Panc1 (cell line): ENCODE results near the gene HHAT.

Experiments
- POLR2AphosphoS5 ChIP-seq: IDR thresholded peaks from 2 replicates; pipeline ENCODE4 v1.6.1; 2012; ENCODE audit warnings: mild to moderate bottlenecking, low read depth, low read length, moderate library complexity
- SIN3A ChIP-seq: IDR thresholded peaks from 2 replicates; pipeline ENCODE4 v1.6.1; 2012; ENCODE audit warnings: low read depth, mild to moderate bottlenecking, low read length, moderate library complexity, borderline replicate concordance; ENCODE audit not compliant: insufficient read depth
- TF ChIP-seq, protein P1 (sequence below): fragments of 450-650 bp; IDR thresholded peaks from 2 replicates; pipeline ENCODE4 v1.5.1; 2017; ENCODE audit warnings: mild to moderate bottlenecking
- TF ChIP-seq, protein P2 (sequence below), 2 experiments: IDR thresholded peaks; 2 replicates each; pipeline ENCODE4 v1.6.1; 2011 to 2012; ENCODE audit warnings: low read depth in 2 of 2, control low read depth in 1 of 2, low read length in 1 of 2, mild to moderate bottlenecking in 1 of 2, moderate library complexity in 1 of 2; ENCODE audit not compliant: insufficient read depth in 1 of 2

DNA sequence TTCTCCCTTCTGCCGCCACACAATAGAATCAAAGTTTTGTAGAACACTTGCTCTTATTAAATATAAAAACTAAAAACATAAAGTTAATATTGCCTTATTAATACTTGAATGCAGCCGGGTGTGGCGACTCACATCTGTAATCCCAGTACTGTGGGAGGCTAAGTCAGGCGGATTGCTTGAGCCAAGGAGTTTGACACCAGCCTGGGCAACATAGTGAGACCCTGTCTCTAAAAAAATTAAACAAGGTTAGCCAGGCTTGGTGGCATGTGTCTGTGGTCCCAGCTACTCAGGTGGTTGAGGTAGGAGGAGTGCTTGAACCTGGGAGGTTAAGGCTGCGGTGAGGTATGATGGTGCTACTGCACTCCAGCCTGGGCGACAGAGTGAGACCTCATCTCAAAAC is 13.2 kb upstream of the HHAT start:
- TF ChIP-seq, protein P1, sequence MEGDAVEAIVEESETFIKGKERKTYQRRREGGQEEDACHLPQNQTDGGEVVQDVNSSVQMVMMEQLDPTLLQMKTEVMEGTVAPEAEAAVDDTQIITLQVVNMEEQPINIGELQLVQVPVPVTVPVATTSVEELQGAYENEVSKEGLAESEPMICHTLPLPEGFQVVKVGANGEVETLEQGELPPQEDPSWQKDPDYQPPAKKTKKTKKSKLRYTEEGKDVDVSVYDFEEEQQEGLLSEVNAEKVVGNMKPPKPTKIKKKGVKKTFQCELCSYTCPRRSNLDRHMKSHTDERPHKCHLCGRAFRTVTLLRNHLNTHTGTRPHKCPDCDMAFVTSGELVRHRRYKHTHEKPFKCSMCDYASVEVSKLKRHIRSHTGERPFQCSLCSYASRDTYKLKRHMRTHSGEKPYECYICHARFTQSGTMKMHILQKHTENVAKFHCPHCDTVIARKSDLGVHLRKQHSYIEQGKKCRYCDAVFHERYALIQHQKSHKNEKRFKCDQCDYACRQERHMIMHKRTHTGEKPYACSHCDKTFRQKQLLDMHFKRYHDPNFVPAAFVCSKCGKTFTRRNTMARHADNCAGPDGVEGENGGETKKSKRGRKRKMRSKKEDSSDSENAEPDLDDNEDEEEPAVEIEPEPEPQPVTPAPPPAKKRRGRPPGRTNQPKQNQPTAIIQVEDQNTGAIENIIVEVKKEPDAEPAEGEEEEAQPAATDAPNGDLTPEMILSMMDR: no peak
- TF ChIP-seq, protein P2, sequence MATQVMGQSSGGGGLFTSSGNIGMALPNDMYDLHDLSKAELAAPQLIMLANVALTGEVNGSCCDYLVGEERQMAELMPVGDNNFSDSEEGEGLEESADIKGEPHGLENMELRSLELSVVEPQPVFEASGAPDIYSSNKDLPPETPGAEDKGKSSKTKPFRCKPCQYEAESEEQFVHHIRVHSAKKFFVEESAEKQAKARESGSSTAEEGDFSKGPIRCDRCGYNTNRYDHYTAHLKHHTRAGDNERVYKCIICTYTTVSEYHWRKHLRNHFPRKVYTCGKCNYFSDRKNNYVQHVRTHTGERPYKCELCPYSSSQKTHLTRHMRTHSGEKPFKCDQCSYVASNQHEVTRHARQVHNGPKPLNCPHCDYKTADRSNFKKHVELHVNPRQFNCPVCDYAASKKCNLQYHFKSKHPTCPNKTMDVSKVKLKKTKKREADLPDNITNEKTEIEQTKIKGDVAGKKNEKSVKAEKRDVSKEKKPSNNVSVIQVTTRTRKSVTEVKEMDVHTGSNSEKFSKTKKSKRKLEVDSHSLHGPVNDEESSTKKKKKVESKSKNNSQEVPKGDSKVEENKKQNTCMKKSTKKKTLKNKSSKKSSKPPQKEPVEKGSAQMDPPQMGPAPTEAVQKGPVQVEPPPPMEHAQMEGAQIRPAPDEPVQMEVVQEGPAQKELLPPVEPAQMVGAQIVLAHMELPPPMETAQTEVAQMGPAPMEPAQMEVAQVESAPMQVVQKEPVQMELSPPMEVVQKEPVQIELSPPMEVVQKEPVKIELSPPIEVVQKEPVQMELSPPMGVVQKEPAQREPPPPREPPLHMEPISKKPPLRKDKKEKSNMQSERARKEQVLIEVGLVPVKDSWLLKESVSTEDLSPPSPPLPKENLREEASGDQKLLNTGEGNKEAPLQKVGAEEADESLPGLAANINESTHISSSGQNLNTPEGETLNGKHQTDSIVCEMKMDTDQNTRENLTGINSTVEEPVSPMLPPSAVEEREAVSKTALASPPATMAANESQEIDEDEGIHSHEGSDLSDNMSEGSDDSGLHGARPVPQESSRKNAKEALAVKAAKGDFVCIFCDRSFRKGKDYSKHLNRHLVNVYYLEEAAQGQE (IDR thresholded peaks at IDR 0.05; ENCODE audit: insufficient read depth in 1 of 2, low read depth in 2 of 2, low read length in 1 of 2): no peak
- TF ChIP-seq POLR2AphosphoS5 (no peak), SIN3A (no peak)
